Nucleus accumbens (tissue), 56 donors: ENCODE data around the gene MOCS1.

Experiments
- DNase-seq, 56 donors: peaks; one replicate each; lab custom pipeline; 2025; lab: John Stamatoyannopoulos, UW

Gene MOCS1

DNA sequence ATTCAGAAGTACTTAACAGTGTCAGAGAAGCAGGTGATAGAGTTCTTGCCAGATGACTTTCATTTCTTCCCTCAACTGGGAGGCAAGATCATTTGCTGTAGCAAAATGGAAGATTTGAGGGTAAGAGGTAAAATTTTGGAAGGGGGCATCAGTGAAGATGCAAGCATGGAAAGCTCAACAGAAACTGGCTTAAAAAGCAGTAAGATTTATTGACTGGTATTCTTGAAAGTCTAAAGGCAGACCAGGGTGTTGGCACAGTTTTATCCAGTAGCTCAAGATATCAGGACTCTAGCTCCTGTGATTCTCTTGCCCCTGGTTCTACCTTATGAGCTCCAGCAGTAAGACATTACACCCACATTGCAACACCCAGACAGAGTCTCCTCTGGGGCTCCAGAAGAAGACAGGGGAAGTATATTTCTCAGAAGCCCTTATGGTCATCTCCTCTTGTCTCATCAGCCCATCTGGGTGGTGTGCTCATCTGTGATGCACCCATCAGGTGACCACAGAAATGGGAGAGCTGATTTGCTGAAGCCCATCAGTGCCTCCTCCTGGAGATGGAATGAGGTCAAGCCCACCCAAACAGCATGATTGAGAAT is 16.0 kb upstream of the MOCS1 start:
- no peak for DNase-seq

DNA sequence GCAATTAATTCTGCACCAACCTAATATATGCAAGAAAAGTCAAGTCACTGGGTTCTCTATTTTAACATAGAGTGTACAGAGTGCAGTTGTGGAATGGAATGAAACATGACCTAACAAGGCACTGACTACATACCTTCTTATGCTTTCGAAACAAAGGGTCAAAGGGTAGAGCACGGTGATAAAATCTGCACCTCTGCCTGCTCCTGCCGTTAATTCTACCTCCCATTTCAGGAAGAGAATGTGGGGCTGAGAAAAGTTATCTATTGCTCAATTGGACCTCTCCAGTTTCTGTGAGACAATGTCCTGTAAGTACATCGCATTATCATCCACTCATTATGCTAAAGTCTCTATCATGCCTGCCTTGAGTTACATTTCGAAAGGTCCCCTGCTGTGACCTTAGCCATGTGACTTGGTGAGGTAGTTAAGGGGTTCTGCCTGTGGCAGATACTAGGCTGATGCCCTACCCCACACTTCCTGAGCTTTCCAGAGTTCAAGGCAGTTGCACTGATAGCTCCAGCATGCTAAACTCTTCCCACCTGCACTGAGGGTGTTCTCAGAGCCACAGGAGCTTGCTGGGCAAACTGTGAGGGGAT is 14.0 kb upstream of the MOCS1 start:
- DNase-seq: no peak

DNA sequence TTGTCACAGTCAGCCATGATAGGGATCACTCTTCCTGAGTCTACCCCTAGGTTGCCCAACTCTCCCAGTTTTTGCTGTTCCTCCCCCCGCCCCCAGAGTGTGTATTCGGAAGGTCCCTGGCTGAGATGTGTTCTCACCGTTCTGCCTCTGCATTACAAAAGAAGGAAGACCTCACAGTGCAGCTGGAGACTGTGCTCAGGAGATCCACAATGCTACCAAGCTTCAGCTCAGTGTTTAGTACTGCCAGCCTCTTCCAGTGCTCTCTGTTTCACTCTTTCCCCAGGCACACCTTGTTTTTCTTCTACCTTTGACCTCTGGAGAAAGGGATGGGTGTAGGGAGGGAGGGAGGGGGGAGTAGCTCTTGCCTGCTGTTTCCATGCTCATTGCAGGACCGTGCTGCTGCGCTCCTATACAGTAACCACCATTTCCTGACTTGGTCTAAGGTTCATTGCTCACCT is 13.4 kb upstream of the MOCS1 start:
- no peak for DNase-seq

DNA sequence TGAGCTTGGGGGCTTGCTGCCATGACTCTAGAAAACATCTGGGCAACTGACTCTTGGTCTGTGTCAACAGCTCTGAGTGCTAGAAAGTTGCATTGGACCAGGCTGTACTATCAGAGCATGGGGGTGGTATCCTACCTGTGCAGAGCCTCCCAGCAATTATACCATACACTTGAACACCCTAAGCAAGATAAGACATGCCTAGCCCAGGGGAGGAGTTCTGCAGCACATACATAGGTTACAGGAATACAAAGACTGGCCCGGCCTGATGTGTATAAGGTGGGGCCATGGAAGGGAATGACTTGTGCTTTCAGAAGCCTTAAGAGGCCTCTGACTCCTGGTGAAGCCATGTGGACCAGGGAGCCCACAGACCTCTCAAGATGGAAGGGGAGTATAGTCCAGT is 11.4 kb upstream of the MOCS1 start:
- DNase-seq: no peak

DNA sequence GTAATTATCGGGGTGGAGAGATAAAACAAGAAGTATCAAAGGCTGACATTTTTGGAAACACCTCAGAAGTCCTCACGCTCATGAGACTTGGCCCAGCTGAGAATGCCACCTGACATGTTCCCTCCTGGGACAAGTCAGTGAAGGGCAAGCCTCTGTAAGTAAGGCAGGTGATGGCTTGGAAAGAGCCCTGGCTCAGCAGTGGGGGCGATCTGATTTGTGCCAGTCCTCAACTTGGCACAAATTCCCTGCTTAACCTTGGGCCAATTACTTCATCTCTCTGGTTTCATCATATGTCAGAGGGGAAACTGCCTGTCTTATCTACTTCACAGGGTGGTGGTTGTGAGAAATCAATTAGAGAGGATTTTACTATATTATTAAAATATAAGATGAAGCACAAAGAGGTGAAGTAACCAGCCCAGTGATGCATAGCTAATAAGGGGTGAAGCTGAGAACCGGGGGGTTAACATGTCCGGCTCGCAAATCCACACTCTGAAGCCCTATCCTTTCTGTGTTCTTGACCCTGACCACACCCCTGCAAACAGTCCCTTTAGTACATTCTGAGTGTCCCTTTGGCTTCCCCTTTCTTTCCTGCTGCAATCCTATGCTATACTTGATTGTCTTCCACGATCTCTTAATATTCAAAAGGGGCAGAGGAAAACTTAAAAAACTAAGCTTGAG is 8.8 kb upstream of the MOCS1 start:
- no peak for DNase-seq

DNA sequence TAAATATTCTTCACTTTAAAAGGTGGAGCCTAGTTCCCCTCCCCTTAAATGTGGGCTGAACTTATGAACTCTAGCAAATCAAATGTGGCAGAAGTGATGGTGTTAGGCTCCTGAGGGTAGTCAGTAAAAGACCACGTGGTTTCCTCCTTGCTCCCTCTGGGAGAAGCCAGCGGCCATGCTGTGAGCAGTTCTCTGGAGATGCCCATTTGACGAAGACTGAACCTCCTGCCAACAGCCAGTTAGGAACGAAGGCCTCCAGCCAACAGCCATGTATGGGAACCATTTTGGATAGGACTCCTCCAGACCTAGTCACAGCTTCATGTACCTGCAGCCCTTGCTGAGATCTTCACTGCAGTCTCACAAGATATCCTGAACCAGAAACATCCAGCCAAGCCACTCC is 7.6 kb upstream of the MOCS1 start:
- DNase-seq: no peak

DNA sequence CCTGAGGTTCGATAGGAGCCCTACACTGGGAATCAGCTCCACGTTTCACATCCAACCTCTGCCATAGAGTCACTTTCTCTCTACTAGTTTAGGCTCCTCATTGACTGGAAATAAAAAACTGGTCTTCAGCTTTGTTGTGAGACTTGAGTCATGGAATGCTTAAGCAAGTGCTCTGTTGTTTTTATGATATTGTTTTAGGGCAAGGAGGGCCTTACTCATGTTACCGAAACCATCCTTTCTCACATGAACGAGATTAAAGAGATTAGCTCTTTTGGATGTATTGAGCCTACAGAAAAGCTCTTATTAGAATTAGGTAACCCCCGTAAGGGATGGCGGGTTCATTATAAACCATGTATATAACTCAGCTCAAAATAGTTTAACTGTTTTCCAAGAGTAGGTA is 6.9 kb upstream of the MOCS1 start:
- no peak for DNase-seq

DNA sequence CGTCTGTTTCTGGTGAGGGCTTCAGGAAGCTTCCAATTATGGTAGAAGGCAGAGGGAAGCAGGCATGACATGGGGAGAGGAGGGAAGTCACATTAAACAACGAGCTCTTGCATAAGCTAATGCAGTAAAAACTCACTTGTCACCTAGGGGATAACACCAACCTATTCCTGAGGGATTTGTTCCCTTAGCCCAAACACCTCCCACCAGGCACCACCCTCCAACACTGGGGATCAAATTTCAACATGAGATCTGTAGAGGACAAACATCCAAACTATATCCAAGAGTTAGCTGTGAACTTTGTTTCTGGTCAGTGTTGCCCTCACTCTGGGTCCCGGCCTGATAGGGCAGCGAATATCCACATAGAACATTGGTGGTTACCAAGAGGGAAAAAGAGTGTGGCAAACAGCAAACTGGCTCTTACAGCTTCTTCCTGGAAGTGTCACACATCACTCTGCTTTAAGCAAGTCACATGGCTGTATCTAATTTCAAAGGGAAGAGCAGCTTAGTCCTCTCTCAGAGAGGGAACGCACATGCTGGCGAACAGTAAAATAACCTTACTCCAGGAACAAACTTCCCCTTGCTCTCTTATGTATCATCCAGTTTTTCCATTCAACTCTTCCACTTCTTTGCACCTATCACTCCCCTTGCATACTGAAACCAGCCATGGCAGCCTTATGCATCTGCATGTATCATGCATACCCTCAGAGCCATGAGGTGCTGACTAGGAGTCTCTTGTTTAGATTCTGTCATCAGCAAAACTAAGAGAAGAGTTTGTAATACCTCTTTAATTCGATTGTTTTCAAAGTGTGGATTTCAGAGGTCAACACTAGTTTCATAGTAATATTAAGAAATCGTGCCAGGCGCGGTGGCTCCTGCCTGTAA is 4.8 kb upstream of the MOCS1 start:
- DNase-seq: no peak

DNA sequence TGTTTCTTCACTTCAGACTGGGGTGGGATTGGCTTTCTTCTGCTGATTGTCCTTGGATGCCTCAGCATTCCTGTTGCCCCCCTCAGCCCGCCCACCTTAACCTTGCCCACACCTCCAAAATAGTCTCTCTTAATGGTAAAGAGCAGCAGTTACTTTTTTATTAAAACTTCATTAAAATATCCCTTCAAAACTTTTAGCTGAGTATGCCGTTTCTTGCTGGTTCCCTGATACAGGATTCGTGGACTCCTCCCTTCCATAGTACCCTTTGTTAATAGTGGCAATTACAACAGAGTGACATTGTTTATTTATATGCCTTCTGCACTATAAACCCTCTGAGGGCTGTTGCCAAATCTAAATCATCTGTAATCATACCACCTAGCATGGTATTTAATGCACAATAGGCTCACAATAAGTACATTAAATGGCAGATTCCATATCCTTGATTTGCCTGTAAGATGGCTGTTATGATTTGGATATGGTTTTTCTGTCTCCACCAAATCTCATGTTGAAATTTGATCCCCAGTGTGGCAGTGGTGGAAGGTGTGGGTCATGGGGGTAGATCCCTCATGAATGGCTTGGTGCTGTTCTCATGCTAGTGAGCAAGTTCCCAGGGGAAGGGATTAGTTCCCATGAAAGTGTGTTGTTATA is 3.5 kb upstream of the MOCS1 start:
- DNase-seq: no peak

DNA sequence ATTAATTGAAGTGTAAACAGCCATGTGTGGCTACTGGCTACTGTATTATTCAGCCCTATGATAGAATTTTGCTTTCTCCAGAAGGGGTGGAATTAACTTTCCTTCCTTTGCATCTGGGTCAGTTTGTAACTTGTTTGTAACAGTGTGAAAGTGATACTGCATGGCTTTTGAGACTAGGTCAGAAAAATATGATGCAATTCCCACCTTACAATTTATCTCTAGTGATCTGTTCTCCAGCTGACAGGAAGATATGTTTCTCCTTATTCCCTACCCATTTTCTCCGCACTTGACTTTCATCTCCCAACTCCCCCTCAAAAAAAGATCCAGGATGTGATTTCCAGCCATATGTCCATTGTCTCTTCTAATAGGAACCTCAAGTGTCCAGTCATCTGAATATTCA is 2.6 kb upstream of the MOCS1 start:
- no peak for DNase-seq

DNA sequence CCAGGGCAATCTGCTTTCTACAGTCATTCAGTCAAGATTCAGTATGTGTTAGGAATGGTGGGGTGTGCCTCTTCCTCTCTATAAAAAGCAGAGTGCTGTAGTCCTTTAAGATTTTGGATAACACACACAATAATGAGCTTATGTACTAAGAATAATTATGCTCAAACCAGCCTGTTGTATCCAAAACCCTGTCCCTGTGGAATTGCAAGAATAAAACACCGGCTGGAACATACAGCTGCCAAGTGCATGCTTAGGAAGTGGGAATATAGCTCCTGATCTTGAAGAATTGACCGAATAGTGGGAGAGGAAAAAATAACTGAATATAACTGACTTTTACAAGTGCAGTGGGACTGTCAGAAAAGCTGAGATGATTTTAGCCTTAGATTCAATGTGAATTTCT is 979 bp upstream of the MOCS1 start:
- DNase-seq: no peak

DNA sequence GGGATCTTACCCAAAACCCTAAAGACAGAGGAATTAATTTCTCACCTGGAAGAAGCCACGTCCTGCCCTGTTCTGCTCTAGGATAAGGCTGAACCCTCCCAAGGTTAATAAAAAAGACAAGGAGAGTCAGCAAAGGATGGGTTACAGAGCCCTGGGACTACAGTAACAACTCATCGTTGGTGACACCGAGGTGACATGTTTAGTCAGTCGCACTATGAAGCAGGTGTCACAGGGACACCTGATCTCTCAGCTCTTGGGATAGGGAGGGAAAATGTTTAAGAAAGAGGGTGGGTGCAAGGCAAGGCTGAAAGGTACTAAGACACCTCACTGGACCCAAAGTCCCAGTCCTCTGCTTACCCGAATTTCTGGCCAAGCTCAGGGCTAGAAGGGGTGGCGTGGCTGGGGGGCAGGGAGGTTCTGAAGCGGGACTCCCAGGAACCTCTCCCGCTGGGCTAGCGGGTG is 562 bp downstream of the MOCS1 start:
- DNase-seq: no peak

DNA sequence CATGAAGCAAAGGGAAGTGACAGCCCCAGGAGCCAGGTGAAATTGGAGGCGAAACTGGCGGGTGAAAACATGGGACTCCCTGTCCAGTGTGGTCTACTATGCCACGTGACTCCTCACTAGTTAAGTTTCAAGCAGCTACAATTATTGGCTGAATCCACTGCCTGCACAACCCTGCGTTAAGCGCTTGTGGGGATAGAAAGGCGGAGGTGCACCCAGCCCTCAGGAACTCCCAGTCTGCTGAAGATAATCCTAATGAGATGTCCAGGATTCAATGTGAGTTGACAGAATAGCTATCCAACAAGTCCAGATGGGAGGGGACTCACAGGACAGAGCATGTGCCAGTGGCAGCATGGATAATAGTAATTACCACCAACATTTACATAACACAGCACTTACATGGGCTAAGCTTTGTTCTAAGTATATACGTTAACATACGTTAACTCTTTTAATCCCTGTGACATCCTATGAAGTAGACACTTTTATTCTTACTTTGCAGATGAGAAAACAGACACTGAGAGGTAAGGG is 1.8 kb downstream of the MOCS1 start:
- DNase-seq: no peak

DNA sequence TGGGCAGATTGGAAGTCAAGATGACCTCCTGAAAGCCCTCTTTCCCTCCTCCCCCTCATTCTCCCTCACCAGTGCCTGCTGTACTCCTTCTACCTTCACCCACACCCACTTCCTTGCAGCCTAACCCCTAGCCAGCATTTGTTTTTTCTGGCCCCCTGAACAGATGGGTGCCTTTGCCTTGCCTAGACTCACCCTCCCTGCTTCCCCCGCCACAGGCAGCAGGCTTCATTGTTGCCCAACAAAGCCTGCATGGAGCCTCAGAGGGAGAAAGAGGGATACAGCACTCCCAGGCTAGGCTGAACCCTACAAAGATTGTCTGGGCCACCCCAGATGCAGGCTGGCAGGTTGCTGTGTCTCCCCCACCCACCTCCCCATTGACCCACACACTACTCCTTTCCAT is 2.7 kb downstream of the MOCS1 start:
- DNase-seq: peak in 4 of 56 donors; percentile 7 to 40 (median 18)

DNA sequence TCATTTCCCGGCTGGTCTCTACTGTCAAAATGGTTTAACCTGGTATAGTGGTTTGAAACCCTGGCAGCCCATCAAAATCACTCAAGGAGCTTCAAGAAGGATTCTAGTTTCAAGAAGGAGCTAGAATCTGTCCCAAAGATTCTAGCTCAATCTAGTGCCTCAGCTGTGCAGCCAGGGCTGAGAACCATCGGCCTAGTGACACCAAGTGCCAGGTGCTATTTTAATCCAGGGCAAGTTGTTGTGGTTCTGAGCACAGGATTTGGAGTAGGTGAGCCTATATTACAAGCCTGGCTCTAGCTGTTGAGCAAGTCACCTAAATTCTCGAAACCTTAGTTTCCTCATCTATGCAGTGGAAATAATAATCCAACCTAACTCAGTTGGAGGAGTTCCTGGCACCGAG is 3.7 kb downstream of the MOCS1 start:
- DNase-seq: no peak

DNA sequence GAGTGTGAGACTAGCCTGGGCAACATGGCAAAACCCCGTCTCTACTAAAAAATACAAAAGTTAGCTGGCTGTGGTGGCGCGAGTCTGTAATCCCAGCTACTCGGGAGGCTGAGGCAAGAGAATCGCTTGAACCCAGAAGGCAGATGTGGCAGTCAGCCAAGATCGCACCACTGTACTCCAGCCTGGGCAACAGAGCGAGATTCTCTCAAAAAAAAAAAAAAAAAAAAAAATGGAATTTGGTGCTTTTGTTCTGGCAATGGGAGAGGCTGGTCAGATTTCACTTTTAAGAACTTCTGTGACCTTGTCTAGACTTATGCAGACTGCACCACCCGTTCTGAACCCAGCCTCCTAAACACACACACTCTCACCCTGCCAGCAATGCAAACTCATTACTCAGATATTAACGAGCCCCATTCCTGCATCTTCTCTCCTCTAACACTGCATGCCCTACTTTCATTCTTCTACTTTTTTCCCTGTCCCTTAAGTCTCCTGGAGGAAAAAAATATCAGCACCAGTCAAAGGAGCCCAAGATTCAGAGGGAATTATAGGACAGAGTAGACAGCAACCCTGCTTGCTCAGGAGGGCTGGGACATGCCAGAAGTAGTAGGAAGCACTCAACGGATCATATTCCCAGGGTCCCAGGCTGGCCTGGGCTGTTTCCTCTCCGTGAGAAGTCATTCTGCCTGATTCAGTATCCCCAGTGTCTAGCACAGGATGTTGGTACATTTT is 4.4 kb downstream of the MOCS1 start:
- no peak for DNase-seq

DNA sequence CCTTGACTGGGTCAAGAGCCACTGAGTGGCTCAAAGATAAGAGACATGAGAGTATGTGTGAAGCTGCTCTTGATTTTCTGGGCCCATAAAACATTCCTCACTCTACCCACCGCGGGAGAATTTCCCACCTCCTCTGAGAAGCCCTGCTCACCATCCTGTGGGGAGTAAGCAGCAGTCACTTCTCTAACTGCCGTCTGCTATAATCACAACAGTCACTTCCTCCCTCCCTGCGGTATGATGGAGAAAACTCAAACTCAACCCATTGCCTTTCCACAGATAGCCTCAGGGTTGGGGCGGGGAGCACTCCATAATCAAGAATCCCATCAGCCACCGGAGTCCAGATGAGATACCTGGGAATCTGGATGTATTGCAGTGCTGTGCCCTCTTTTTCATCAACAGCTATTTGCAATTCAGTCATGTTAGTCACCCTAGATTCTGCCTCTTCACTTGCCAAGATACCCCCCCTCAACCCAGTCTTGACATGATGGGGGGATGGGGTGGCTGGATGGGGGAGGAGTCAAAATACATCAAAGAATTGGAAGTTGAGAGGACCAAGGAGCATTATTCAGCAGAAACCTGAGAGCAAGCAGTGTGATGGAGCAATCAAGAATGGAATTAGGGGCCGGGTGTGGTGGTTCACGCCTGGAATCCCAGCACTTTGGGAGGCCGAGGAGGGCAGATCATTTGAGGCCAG is 5.1 kb downstream of the MOCS1 start:
- no peak for DNase-seq

DNA sequence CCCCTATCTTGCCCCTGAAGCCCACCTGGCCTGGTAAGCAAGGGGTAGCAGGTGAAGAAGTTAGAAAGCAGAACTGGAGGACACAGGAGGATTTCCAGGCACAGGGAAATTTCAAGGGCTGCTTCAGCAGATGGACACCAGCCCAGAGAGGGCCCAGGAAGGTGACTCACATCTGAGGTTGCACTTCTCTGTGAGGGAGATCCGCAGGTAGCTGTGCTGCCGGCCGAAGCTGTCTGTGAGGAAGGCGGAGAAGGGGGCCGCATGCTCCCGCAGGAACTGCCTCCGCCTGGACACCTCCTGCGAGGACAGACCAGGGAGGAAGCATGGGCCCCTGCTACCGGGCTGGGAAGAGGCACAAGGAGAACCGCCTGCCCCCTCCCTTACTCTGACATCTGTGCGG is 7.1 kb downstream of the MOCS1 start:
- no peak for DNase-seq

DNA sequence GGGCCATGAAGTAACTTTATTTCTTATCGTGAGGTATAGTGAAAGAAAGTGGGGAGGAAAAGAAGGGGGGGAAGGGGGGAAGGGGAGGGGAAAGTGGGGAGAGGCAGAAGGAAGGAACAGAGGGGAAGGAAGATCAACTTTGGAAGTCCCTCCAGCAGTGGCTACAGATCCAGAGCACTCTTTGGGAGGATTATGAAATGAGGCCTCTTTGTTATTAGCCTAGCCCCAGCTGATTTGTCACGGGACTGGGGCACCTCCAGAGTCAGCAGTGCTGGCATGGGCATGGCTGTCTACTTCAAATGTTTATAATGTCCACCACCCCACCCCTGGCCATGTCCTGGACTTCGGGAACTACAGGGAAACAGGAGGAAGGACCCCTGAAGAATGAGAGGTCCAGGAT is 7.6 kb downstream of the MOCS1 start:
- DNase-seq: no peak
